ENCODE measurements around the gene UBE2J2.

DNA sequence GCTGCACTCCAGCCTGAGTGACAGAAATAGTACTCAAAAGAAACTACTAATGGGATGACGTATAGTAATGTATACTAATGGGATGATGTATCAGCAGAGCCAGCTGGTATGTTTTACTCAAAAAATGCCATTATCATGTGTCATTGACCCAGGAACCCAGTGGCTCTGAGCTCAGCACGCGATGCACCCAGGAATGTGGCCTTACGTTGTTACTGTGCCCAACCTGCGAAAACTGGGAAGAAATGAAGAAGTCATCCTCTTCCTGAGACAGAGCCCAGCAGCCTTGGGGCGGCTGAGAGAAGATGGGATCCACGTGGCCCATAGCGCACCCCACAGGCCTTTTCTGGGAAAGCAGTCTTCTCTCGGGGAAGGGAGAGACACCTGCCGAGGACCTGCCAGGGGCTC lies 8.8 kb downstream of the UBE2J2 start:
- TF ChIP-seq, protein P1, sequence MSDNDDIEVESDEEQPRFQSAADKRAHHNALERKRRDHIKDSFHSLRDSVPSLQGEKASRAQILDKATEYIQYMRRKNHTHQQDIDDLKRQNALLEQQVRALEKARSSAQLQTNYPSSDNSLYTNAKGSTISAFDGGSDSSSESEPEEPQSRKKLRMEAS (IDR thresholded peaks at IDR 0.05): no peak
- TF ChIP-seq, protein P2, sequence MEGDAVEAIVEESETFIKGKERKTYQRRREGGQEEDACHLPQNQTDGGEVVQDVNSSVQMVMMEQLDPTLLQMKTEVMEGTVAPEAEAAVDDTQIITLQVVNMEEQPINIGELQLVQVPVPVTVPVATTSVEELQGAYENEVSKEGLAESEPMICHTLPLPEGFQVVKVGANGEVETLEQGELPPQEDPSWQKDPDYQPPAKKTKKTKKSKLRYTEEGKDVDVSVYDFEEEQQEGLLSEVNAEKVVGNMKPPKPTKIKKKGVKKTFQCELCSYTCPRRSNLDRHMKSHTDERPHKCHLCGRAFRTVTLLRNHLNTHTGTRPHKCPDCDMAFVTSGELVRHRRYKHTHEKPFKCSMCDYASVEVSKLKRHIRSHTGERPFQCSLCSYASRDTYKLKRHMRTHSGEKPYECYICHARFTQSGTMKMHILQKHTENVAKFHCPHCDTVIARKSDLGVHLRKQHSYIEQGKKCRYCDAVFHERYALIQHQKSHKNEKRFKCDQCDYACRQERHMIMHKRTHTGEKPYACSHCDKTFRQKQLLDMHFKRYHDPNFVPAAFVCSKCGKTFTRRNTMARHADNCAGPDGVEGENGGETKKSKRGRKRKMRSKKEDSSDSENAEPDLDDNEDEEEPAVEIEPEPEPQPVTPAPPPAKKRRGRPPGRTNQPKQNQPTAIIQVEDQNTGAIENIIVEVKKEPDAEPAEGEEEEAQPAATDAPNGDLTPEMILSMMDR (IDR thresholded peaks at IDR 0.05): no peak
- TF ChIP-seq HOXA7 (CRISPR knock-in tag; IDR thresholded peaks at IDR 0.05): no peak
